ENCODE data around the gene POLR2B.

The POLR2B gene

GRCh38 chr4:57078685-57079521 is 100.2 kb downstream of the POLR2B start:
- Histone ChIP-seq H2AFZ (no peak overlapping the region), H3K4me1 (no peaks in the 10 kb centered on the region), H3K9me3 (ENCODE audit: control insufficient read depth, low read length) (no peaks in the 10 kb centered on the region), H3K27ac (no peak overlapping the region), H3K9ac (no peak overlapping the region), H3K36me3 (ENCODE audit: control insufficient read depth, insufficient read depth, low read length) (no peaks in the 10 kb centered on the region), H3K79me2 (no peaks in the 10 kb centered on the region), H3K27me3 (ENCODE audit: control insufficient read depth, insufficient read depth, low read length) (no peaks in the 10 kb centered on the region), H3K4me3 (ENCODE audit: low read depth, low read length) (no peak overlapping the region), H3K4me2 (ENCODE audit: low read length) (no peak overlapping the region)
- no peak for TF ChIP-seq CTCF (IDR thresholded peaks at IDR 0.05)
